OCI-M2 (cell line): ENCODE data around the gene TGM5.
"Not testable (repeated sequence)": the region's sequence is repeated elsewhere in the genome, so short reads cannot be mapped to it uniquely, and the experiment has no call there.

ENCODE experiments used
- DNase-seq: peaks from one replicate; lab custom pipeline; 2025; ENCODE audit not compliant: unreplicated experiment; lab: John Stamatoyannopoulos, UW

The TGM5 gene

DNA sequence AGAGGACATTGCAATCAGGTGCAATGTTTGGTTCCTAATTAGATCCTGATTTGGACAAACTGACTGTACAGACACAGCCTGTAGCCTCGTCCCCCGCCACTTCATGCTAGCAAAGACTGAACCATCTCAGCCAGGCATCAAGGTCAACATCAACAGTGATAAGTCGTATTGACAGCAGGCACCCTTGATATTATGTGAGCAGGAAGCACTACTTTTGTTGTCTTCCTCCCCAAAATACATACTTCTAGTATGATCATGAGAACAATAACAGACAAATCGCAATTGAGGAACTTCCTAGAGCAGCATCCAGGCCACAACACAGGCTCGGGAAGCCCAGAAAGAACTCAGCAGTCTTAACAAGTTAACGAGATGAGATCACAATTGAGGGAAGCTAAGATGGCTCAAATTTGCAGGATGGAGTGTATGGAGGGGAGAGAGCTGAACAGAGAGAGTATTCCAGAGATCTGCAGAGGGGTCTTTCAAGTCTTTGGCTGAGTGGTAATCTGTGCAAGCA lies 20.4 kb downstream of the TGM5 start:
- no peak for DNase-seq

DNA sequence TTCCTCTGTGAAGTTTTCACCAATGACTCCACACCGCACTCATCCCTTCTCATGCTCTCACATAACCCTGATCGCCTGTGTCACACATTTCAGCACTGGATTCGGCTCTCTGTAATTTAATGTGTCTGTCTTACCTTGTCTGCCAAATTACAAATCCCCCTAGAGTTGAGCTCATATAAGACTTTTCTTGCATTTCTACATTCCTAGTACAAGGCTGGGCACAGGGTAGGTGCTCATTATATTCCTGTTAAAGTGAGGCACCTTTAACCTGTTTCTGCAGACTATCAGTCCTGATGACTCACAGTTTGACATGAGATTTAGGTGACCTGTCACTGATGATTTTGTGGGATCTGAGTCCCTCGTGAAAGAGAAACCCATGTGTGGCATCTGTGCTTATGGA lies 22.6 kb downstream of the TGM5 start:
- DNase-seq = no peak

DNA sequence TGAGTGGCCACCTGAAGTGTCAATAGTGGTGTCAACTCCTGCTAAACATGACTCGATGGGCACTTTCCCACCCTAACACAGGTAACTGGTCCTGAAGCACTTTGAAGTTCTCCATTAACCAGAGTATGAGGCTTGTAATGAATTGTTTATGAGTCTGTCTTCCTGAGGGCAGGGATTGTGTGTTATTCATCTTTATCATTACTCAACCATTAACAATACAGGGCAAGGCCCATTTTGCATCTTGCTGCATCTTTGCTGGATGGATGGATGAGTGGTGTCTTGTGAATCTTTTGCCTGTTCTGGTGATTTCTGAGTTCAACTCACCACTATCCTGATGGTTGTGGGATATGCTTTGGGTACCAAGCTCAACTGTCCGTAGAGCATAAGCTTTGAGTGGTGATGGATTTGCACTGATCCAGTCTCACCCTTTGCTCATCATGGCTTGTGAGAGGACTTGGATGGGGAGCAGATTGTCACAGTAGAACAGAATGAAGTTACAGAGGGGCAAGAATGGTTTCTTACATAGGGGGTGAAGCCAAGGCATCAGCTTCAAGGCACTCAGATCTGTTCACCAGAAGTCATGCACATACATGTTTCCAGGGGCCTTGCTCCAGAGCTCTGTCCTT lies 23.6 kb downstream of the TGM5 start:
- no peak for DNase-seq

DNA sequence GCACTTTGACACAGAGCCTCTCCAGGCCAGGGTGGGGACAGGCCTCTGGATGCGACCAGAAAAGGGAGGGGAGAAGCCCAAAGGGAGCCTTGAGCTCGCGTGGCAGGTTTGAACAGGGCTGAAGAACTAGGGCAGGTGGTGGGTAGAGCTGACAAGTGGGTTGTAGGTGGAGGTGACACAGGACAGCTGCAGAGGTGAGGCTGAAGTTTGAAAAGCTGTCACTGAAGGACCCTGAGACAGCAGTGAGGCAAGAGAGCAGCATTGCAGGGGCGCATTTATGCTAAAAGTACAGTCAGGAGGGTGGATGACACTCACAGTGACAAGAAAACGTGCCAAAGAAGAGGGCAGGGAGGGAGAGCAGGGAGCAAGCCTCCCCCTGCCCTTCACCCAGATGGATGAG lies 24.1 kb downstream of the TGM5 start:
- no peak for DNase-seq

DNA sequence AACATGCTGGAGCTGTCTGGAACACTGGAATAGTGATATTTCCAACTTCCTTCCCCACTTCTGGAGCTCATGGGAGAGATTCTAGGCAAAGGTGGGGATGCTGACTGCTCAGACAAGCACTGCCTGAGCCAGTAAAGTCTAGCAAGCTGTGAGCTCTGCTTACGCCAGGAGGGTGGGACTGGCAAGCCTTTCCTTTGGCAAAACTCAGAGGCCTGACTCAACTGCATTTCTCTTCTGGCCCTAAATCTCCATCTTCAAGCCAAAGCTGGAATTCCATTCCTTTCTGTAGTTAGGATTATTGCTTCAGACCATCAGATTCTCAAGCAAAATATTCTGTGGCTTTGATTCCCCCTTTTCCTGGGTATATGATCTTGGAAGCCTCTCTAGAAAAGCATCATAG lies 25.6 kb downstream of the TGM5 start:
- DNase-seq = no peak

DNA sequence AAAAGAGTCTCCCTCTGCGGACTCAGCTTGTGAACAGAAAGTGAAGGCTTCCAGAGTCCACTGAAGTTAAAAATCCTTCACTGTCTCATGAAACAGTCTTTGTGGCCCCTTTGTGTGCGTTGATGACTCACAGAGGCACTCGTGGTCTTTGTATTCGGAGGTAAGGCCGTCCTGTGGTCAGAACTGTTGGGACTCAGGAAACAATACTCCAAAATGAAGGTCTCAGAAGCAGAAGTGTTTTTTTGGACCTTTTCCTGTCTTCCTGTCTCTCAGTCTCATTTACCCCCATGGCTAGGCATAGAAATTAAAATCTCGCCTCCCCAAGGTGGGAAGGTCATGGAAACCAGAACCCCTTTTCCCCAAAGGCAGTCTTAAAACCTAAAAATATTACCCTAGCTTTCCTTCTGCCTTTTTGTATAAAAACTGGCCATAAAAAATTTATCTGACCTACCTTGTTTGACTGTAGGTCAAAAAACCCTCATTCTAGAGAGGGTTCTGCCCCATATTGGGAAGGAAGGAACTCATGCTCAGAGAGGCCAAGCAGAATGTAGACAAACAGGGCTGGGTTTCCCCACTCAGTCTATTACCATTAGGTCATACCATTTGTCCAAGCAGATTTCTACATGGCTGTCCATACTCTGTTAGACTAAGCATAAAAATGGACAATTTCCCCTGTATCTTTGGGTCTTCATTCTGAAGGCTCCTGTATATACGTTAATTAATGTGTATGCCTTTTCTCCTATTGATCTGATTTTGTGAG lies 26.8 kb downstream of the TGM5 start:
- no peak for DNase-seq

DNA sequence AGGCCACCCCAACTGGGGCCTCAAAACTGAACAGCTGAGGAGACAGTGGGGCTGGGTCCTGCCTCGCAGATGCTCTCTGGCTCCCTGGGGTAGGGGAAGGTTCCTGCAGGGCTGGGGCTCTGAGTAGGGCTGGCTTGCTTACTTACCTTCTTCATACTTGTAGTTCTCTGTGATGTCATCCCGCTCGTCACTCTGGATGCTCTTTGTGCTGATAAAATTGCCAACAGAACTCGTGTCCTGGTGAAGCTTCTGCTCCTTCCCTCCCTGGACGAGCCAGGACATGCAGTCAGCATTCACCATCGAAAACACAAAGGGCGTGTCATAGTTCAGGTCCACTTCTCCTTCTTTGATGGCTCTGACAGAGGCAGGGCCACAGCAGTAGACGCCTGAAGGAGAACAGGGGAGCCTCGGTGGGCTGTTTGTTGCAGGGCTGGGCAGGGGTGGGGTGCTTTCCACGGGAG lies 28.0 kb downstream of the TGM5 start:
- no peak for DNase-seq

DNA sequence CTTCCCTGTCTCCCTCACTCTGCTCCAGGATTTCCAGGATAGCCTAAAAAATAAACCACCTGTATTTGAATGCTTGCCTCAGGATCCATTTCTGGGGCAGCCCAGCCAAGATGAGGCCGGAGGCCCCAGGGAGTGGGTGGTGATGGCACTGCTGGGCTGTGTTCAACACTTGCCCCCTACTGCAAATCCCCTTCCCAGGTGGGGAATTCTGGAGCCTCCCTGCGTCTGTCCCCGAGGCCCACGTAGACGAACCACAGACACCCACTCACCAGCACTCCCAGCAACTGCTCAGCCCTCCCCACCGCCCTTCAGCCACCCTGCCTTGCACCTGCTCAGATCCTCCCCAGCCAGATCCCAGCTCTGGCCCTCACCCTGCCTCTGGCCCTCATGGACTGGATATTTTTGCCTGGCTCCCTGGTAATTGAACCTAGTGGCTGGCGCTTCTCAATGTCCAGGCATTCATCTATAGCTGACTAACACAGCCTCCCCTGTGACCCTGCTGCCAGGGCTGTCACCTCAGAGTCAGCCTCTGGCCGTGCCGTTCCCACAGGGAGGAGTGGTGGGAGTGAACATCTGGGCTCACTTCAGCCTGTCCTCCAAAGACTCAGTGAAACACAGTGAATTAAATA lies 28.8 kb downstream of the TGM5 start:
- DNase-seq = no peak

DNA sequence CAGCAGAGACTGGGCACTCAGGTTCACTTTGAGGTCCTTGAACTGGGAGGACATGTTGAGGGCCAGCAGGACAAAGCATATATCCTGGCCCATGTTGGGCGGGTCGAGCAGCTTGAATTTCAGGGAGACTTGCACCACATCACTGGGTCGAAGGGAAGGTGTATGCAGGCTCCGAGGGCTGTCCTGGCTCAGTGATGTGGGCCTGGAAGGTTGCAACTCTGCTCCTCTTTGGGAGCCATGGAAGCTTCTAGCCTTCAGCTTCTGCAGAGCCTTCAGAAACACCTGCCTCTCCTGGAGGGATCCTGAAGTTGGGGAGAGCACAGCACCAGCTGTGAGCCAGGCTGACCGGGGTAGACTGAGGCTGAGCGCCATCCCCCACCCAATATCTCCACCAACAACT lies 31.2 kb downstream of the TGM5 start:
- DNase-seq = no peak

DNA sequence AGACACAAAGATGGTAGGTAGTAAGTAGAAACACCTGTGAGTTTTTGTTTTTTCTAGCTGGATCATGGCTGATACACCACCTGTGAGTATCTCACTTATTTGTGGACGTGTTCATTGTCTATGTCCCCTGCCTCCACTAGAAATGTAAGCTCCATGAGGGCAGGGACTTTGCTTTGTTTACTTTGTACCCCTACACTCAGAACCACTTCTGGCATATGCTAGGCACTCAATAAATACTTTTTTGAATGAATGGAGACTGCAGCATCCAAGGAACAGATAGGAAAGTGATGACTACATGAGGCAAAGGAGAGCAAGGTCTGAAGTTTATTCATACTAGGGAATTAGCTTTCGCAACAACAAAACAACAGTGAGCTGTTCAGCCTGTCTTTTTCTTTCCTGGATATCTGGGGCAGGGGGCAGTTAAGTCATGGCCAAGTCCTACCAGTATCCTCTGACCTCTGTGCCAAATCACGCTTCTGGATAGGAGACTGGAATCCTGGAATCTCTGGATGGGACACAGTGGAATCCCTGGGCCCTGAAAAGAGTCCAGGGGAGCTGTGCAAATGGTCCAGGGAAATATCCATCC lies 34.3 kb downstream of the TGM5 start:
- no peak for DNase-seq

DNA sequence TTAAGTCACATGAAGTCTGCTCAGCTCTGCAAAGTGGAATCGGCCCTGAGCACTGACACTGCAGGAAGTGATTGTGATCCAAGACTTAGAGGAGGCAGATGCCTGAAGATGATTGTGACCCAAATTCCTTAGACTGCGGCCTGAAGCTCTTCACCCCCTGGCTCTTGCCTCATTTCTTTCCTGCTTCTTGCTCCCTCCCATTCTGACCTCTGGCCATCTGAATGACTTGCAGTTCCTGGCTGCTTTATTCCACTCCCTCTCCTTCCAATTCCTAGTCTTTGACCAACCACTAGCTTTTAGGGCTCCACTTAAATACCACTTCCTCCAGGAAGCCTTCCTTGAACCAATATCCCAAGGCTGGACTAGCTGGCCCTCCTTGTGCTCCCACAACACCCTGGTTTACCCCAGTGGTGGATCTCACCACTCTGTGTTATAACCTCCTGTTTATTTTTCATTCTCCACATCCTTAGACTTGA lies 36.0 kb downstream of the TGM5 start:
- no peak for DNase-seq

DNA sequence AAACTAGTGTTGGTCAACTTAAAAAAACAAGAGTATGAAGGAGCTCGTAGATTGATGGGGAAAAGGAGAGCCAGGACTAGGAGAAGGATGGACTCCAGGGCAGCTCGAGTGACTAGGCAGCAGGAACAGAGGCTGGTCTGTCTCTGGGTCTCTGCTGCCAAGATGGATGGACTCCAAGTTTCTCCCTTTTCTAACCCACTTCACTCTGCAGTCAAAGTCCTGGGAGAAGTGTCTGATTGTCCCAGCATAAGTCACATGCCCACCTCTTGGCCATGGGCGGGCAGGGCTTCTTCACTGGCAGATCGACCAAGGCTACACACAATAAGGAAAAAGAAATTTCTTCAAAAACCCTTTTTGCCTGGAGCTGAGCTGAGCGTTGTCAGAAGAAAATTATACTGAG lies 36.8 kb downstream of the TGM5 start:
- DNase-seq = no peak

DNA sequence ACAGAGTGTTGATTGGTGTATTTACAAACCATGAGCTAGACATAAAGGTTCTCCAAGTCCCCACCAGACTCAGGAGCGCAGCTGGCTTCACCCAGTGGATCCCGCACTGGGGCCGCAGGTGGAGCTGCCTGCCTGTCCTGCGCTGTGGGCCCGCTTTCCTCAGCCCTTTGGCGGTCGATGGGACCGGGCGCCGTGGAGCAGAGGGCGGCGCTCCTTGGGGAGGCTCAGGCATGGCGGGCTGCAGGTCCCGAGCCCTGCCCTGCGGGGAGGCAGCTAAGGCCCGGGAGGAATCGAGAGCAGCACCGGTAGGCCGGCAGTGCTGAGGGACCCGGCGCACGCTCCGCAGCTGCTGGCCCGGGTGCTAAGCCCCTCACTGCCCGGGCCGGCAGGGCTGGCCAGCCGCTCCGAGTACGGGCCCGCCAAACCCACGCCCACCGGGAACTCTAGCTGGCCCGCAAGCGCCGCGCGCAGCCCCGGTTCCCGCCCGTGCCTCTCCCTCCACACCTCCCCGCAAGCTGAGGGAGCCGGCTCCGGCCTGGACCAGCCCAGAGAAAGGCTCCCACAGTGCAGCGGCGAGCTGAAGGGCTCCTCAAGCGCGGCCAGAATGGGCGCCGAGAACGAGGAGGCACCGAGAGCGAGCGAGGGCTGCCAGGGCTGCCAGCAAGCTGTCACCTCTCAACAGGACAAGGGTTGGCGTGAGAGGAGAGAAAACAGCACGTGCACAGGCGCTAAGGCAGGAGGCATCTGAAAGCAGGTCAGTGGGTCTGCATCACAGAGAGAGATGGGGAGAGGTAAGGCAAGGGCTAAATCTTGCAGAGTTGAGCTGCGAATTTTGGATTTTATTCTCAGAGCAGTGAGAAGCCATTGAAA lies 40.1 kb downstream of the TGM5 start:
- no peak for DNase-seq

DNA sequence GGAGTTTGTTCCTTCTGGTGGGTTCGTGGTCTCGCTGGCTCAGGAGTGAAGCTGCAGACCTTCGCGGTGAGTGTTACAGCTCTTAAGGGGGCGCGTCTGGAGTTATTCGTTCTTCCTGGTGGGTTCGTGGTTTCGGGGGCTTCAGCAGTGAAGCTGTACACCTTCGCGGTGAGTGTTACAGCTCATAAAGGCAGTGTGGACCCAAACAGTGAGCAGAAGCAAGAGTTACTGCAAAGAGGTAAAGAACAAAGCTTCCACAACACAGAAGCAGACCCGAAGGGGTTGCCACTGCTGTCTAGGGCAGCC lies 40.8 kb downstream of the TGM5 start:
- DNase-seq = not testable (repeated sequence)

DNA sequence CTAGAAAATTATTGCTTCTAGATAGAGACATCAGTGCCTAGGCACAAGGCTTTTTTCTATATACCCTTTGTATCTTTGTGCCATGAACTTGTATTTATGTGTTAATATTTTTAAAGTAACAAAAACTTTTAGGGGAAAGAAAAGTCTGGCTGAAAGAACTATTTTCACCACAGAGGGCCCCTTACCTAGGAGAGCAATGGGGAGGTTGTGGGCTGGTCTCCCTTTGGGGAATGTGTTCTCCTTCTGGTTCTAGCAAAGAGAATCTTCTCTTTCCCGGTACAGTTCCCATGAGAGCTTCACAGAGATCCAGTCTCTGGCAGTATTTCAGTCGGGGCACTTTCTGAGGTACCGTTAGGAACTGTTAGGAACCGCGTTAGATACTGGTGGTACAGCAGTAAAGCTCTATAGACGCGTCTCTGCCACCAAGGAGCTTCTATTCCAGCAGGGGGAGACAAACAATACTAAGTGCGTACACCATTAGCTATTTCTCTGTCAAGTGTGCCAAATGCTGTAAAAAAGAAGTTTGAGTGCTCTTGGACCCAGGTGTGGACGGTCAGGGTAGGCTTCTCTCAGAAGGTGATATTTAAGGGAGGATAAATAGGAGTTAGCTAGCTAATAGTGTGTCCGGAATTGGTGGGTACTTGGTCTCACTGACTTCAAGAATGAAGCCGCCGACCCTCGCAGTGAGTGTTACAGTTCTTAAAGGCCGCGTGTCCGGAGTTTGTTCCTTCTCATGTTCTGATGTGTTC lies 41.4 kb downstream of the TGM5 start:
- DNase-seq = no peak

DNA sequence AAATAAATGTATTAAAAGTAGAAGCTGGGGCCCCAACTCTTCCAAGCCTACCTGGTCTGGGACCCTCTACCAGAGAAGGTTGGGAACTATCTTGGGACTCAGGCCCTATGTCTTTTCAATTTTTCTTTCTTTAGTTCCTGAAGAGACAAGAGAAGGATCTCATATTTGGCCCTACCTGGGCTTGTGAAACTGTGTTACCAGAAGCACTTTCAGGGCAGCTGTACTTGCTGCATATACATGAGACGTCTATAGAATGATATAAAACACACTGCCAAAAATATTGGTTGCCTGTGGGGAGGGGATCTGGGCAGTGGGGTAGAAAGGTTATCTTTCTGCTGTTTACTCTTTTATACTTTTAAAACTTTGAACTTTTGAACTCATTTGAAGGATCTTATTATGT lies 45.3 kb downstream of the TGM5 start:
- no peak for DNase-seq

DNA sequence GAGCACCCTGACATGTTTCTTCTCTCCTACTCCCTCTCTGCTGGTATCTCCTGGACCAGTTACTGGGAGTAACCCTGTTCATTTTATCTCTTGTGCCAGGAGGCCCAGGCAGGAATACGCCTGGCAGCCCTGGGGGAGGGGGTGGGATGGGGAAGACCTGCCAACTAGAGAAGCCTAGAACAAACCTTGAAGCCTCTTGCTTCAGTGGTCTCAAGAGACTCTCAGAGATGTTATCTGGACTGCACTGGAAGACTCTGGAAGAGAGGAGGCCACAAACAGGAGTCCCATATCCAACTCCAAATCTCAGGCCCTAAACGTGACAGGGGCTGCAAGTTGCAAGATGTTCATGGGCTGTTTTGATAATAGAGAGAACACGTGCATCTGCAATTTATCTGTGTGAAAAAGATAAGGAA lies 45.7 kb downstream of the TGM5 start, which contains the start of gene EPB42:
TSS of gene EPB42 (minus strand) at position 28 of the 413 bp plus-strand sequence. CDS start 193 bp downstream, outside the sequence.
- DNase-seq = peak; percentile 57

DNA sequence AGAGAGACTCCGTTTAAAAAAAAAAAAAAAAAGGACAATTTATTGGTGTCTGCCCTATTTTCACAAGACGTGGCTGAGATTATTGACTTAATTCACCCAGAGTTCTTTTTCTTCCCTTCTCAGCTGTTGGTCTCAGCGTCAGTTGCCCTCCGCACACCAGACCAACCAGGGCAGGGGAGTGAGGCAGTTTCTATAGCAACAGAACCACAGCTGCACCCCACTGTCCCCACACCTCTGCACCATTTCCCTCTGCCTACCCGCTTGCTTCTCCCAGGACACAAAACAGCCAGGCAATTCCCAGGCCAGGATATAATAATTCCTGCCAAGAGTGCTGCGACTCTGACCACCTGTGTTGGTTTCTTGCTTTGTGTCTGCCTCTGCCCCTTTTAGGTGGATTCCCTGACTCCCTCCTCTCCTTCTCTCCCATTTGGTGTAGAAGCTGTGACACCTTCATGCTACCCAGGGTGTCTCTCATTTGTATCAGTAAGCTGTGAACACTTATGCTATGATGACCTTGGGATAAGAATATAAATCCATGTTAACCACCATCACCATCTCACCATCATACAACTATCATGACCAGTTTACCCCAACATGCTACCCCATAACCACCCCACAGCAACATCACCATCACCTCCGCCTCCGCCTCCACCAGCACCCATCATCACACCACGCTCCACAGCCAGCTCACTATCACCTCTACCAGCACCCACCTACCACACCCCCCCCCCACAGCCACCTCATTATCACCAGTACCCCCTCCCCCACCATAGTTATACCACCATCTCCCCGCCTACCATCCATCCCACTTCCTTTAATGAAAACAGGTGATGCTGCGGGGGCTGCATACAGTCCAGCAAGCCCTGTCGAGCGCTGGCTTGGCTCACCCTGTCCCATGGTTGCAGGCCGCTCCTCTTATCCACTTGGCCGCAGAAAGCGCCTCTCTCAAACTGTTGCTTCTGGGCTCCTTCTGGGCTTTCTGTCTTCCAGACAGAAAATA lies 46.5 kb downstream of the TGM5 start:
- peak; percentile 57 for DNase-seq
